HG03066 (cell line): ENCODE data around the gene FAM24B.

Source experiments
- ATAC-seq: cut with Tn5 transposase; IDR thresholded peaks from one replicate; pipeline ENCODE4 v1.9.1; 2021; ENCODE audit warnings: low read depth; ENCODE audit not compliant: unreplicated experiment

FAM24B gene

DNA sequence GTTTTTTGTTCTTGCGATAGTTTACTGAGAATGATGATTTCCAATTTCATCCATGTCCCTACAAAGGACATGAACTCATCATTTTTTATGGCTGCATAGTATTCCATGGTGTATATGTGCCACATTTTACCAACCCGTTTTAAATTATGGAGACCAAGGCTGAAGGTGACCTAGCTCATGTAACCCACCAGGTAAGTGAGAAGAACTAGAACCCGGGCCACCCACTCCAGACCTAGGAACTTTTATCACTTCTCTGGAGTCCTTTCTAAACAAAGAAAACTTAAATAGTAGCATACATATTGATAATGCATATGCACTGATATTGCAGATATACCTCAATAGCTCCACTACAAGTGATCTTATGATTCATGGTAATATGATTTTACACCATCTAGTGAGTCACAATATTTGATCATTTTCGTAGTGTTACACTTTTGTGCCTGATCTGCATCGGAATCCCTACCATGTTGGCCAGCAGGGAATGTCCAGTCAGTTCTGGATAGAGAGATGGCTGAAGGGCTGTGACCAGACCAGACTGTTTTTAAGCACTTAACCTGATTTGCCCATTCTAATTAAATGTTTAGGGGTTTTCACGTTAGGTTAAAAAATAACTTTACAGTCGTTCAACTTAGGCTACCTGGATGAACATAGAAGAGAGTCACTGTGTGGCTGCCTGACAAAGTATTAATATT, 49.0 kb downstream of the FAM24B start:
- ATAC-seq, result no peak

DNA sequence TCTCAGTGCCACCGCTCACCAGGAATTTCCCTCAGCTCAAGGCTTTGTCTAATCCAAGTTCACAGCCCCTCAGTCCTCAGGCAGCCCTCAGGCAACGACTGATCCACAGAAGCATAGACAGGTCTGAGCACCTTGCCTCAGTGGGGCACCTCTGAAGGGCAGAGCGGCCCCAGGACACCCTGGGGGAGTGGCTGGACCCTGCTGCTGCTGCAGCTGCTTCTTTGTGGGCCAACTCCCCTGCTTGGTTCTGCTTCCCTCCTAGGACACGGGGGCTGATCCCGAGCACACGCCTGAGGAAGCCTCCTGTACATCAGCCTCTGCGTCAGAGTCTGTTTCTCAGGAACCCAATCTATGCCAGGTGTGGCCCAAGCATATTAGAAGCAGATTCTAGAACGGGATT, 49.9 kb downstream of the FAM24B start:
- no peak for ATAC-seq

DNA sequence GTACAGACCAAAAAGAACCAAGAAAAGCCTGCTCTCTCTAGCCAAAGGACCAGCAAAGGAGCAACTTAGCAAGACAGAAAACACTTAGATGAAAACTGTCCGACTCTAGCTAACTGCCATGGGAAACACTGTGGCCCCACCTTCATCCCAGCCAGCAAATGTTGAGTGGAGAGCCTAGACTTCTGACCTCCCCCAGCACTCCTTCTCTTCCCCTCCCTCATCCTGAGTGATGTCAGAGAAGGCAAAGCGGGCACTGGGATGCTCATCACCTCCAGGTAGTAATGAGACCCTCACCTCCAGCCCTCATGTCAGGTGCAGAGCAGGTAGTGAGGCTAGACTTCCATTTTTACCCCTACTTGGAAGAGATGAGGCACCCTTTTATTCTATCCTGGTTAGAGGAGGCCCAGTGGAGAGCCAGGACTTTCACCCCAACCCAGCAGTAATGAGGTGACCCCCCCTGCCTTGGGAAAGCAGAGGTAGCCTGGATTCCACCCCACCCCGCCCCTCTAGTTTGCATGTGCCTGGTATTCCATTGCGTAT, 50.6 kb downstream of the FAM24B start:
- no peak for ATAC-seq

DNA sequence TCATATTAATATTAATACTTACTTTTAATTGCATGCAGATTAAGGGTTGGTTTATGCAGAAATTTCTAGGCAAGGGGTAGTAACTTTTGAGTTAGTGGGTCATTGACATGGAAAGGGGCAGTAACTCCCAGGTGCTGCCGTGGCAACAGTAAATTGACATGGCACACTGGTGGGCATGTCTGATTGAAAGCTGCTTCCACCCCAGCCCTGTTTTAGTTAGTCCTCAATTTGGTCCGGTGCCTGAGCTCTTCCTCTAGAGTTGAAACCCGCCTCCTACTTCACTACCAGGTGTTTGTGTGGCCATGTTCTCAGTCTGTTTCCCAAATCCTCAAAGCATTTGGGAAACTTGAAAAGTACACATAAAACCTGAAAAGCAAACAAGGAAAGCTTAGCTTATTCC, 52.1 kb downstream of the FAM24B start:
- ATAC-seq, result no peak

DNA sequence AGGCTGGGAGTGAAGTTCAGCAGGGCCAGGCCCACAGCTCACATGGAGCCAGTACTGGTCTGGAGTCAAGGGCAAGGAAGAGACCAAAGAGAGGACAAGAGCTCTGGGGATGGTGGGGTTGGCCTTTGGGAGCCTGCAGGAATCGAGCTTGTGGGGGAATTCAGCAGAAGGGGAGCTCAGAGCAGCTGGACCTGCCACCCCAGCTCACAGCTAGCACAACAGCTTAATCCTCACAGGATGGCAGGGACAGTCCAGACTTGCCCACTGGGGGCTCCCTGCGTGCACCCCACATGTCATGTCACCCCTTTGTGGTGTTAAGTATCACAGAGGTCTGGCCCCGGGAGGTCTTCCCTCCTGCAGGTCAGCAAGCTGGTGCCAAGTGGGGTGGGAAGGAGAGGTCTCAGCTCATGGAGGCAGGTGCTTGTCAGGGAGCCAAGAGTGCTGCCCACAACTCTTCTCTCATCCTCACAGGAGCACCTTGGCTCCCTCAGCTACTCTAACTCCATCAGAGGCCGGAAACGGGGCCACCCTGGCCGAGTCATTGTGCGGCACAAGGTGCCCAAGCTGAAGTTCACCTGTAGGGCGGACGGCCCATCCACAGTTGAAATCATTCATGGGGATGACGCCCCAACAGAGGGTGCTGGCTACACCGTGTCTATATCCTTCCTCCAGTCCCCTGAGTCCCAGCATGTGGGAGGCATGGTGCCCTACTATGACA, 56.2 kb downstream of the FAM24B start:
- ATAC-seq, result no peak

DNA sequence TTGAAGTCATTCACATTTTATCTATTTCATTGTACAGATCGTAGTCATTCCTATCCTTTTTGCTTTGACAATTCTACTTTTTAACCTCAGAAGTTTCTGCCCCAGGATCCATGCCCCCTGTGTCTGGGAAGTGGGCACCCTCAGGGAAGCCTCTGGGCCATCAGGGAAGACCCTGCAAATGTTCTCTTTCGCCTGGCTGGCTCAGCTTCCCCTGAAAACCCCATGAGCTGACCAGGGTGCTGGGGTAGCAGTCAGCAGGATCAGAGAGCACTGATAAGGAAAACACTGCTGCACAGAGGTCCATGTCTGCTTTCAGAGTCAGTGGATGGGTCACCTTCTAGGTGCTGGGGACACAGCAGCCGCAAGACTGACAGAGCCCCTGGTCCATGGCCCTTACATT, 57.6 kb downstream of the FAM24B start:
- ATAC-seq, result no peak

DNA sequence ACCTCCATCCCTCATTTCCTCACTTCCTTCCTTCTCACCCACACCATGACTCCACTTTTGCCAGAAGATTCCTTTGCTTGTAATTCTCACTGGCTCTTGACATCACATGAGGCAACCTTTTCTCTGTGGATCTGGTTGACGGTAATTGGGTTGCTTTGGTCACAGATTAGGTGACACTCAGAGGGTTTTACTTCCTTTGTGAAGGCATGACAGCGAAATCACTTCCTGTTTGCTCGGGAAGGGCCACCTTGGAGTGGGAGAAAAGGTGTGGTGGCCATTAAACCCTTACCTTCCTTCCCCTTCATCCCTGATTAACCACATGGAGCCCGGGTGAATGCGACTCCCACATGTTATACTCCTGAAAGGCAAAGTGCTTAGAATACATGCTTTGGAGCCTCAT, 63.9 kb downstream of the FAM24B start:
- no peak for ATAC-seq

DNA sequence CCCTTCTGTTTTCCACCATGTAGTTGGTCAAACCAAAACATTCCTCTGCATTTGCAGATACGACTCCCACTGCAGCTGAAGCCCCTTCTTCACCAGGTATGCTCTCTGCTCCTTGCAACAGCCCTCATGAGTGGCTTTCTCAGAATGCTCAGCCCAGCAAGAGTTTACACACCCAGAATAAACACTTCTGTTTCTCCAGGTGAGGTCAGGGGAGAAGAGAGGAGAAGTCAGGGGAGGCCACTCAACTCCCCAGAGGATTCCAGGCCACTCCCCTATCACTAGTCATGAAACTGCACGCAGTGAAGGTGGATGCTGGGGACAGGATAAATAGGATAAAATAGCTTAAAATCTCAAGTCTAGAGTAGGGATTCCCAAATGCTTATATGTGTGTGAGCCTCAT, 64.9 kb downstream of the FAM24B start:
- ATAC-seq, result no peak

DNA sequence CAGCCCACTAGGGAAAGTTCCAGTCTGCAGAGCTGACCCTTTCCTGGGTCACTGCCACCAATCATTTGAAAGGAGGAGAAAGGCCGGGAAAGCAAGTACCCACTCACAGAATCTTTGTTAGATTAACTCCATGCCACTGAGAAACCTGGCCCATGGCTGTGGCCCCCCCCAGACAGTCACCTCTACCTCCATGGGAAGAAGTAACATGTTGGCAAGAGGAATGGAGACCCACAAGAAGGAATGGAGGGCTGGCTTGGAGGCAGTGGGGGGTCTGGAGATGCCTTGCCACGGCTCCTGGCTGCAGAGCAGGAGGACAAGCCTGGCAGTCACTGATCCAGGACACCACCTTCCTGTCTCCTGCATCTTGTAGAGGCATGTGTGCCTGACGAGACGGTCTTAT, 66.6 kb downstream of the FAM24B start:
- ATAC-seq, result no peak

DNA sequence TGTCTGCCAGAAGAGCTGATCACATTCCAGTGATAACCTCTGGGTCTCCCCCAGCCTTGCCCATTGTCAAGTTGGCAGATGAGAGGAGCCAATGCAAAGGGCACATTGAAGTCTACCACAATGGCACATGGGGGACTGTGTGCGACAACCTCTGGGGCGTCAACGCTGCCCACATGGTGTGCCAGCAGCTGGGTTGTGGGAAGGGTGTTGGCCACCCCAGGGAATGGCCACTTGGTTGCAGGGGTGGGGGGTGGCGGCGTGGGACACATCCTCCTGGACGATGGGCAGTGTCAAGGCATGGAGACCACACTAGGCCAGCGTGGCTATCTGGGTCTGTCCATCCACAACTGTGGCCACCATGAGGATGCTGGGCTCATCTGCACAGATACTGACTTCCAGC, 77.1 kb downstream of the FAM24B start:
- no peak for ATAC-seq
